ENCODE data around the gene SMIM23.

Gene SMIM23

GRCh38 chr5:171785517-171785916, at the start of gene SMIM23:
SMIM23 (plus strand) TSS chr5:171785817; CDS start chr5:171785872, 55 bp downstream.
- no peak for DNase-seq

DNA sequence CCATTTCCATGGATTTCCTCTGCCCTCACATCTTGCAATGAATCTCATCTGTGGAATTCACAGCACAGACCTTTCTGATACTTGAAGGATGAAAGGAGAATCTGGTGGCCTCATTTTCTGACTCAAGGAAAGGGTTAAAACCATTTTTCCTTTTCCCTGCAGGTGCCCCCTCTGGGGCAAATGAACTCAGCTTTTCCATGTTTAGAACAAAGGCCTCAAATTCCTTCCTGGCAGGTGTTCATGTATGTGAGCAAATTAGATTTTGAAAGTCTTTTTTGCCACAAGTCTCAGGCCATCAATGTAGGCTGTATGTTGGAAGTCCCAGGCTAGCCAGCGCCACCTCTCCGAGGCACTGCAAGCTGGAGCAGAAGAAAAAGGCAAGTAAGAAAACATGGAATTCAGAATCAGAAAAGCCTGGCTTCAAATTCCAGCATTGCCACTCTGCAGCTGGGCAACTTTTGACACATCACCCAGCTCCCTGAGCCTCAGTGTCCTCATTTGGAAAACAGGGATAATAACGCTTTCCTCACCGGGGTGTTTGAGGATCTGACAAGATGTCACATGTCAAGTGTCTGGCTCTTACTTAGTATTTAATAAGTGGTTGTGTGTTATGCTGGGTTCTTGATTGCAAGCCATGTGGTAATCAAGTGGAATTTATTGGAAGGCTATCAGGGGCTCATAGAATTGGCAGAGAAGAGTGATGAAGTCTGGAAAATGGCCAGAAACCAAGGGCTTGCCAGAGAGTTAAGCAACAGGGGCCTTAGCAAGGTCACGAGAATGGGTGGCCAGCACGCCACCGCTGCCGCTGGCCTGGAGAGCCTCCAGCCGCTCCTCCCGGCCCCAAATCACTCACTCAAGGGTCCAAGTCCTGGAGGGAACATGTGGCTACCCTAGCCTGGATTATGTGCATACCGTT, 48.4 kb upstream of the SMIM23 start:
- no peak for DNase-seq

DNA sequence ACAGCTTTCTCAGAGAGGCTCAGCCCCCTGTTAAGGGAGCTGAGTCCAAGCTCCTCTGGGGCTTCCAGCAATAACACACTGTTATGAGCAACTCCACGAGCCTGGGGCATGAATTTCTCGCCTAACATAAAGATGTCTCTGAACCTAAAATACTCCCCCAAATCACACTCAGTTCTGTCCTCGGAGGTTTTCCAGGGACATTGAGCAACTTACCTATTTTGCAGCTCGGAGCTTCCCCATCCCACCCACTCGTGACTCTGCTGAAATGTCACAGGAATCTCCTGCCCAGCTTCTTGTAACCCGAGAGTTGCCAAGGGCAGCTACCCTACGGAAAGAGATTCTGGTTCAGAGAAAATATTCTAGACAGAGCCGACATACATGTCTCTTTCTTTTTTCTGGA, 47.1 kb upstream of the SMIM23 start:
- no peak for DNase-seq

GRCh38 chr5:171739271-171739670, 46.3 kb upstream of the SMIM23 start:
- no peak for DNase-seq

GRCh38 chr5:171743436-171744076, 42.1 kb upstream of the SMIM23 start:
- no peak for DNase-seq

GRCh38 chr5:171744264-171744663, 41.4 kb upstream of the SMIM23 start:
- no peak for DNase-seq

GRCh38 chr5:171744882-171745281, 40.7 kb upstream of the SMIM23 start:
- DNase-seq: no peak

DNA sequence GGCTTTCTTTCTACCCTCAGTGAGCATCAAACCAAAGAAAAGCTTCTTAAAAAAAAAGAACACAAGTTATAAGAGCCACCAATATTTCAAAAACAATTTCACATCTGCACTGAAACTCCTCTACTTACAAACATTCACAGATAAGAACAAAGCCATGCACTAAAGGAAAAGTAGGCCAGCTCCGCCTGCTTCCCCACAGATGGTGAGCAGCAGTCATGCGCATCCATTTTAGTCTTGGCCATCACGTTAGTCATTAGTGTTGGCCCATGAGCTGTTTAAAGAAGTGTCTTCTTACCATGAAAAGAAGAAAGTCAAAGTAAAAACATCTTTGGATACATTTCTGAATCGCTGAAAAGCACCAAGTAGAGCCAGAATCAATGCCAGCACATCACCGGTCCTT, 40.0 kb upstream of the SMIM23 start:
- no peak for DNase-seq

DNA sequence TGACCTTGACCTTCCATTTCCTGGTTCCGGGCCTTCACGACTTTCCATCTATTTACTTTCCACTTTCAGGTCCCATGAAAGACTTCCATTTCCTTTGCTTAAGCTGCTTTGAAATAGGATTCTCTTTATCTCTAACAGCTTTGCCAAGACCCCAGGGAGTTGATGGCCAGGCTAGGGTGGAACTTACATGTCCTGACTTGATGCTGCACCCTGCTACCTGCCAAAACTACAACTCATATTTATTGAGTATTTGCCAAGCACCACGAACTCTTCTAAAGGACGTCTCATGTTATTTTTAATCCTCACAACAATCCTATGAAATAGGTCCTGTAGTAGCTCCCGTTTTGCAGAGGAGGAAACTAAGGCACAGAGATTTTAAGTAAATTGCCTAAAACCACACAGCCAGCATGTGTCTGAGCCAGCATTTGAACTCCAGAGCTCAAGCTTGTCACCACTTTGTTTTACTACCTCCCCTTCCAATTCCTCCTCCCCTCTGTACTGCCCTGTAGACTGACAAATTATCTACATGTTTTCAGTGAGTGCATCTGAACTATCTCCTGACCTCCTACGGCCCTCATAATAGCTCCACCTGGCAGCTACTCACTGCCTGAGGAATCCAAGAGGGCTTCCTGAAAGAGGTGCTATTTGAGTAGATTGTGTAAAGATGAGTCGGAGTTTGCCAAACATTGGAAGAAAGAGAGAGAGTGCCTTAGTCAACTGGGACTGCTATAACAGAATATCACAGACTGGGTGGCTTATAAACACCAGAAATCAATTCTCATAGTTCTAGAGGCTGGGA, 38.4 kb upstream of the SMIM23 start:
- no peak for DNase-seq

DNA sequence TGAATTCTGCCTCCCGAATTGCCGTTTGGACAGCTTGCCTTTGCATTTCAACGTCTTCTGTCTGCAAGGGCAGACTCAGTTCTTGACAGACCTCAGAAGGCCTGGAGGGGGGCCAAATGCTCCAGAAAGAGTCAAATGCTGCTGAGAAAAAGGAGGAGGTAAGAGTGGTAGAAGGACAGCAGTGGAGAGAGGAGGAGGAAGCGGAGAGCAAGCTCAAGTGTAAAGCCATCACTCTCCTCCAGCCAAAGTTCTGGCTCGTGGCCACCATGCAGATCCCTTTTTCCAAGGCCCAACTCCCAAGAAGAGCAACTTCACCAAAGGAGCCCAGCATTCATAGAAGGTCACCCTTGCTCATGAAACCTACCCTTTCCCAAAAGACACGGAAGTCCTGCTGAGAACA, 36.9 kb upstream of the SMIM23 start:
- no peak for DNase-seq

DNA sequence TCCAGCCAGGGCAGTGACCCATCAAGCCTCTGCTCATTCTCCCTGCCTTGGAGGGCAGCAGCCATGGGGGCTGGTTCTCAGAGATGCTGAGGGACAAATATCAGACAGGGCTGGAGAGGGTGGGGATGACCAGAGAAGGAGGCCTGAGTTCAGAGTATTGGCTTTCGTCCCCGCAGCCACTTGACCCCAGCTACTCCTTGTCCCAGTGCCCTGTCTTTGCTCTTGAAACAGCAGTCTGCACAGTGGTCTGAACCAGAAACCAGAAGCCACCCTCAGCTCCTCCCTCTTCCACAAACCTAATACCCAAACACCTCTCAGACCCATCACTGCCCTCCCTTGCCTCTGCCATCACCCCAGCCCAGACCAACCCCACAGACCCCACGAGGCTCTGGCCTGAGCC, 36.3 kb upstream of the SMIM23 start:
- no peak for DNase-seq

GRCh38 chr5:171750311-171750788, 35.3 kb upstream of the SMIM23 start:
- DNase-seq: no peak

GRCh38 chr5:171755354-171755821, 30.2 kb upstream of the SMIM23 start:
- no peak for DNase-seq

GRCh38 chr5:171757853-171758535, 27.6 kb upstream of the SMIM23 start:
- no peak for DNase-seq

GRCh38 chr5:171759777-171760176, 25.8 kb upstream of the SMIM23 start:
- DNase-seq: no peak

DNA sequence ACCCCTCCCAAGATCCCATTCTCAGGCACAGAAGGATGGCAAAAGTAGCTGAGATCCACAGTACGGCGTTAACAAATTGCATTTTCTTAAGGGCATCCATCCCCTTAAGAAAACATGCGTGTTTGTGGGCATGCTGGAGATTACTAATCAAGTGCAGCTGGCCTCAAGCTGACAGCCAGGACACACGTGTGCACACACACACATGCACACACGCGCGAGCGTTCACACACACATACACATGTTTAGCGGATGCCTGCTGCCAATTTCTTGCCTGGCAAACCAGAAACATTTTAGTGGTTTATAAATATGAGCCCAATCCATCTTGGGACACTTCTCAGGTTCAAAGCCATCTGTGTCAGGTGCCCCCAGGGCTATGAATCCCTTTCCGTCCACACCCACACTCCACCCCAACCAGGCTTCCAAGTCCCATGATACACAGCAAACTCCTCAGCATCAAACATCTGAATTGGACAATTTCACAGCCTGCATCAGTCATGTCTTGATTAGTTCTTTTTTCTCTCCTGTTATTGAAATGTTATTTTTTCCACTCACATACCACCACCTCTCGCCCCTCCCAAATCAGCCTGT, 23.5 kb upstream of the SMIM23 start:
- DNase-seq: no peak

- no peak for DNase-seq
Measured at GRCh38 chr5:171762903-171763302, 22.7 kb upstream of the SMIM23 start.

- no peak for DNase-seq
Measured at GRCh38 chr5:171764265-171764664, 21.4 kb upstream of the SMIM23 start.

DNA sequence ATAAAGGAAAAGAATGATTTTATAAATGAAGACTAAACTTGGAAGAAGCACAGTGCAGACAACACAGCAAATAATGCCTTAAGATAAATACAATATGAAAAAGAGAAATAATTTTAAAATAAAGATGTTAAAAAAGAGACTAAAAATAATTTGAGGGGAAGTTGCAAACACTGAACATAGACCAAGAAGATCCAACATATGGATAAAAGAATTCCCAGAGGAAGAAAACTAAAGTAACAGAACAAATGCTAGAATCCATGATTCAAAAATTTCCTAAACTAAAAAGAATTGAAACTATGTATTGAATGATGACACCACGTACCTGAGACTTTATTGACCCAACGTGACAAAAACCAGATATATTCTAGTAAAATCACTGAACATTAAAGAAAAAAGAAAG, 18.7 kb upstream of the SMIM23 start:
- no peak for DNase-seq

DNA sequence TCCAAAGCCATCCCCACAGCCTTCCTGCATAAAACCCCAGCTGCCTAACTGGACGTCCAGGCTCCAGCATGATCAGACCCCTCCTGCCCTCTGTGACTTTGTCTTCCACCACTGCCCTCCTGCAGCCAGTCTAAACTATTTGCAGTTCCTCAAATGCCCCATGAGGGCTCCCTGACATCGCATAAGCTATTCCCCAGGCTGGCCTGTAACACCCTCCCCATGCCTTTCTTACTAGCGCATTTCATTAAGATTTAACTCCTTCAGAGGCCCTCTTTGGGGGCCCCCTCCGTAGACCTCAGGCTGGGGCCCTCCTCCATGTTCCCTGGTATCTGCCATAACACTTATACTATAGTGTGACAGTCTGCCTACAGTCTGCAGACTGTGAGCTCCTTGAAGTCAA, 15.5 kb upstream of the SMIM23 start:
- DNase-seq: no peak

DNA sequence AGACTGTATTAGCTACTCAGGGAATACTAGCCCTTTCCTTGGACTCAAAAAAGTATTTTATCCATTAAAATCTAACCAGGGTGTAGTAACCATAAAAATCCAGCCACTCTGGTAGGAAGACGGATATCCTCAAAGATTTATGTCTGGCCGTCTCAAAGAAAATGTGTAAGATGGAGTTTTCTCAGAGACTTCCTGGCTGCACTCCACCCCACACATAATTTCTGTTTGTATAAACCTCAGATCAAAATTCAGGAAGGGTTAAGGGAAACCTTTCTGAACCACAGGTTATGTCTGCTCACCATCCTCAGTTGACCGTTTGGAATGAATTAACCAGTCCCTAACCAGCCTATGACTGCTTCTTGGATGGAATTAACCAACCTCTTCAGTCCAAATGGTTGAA, 13.8 kb upstream of the SMIM23 start:
- DNase-seq: no peak

GRCh38 chr5:171773106-171773505, 12.5 kb upstream of the SMIM23 start:
- DNase-seq: no peak

Data from CD4-positive, alpha-beta T cell treated with Interleukin-17A for 4 hours (primary cell).